DMS53 (cell line): ENCODE measurements around the gene ZNF777.
A peak's percentile ranks its signal among the peaks of the same experiment; 100 is the strongest.
"Not testable (repeated sequence)": the region's sequence is repeated elsewhere in the genome, so short reads cannot be mapped to it uniquely, and the experiment has no call there.

ENCODE experiments used
- DNase-seq: peaks from one replicate; lab custom pipeline; 2025; lab: John Stamatoyannopoulos, UW

Gene ZNF777

DNA sequence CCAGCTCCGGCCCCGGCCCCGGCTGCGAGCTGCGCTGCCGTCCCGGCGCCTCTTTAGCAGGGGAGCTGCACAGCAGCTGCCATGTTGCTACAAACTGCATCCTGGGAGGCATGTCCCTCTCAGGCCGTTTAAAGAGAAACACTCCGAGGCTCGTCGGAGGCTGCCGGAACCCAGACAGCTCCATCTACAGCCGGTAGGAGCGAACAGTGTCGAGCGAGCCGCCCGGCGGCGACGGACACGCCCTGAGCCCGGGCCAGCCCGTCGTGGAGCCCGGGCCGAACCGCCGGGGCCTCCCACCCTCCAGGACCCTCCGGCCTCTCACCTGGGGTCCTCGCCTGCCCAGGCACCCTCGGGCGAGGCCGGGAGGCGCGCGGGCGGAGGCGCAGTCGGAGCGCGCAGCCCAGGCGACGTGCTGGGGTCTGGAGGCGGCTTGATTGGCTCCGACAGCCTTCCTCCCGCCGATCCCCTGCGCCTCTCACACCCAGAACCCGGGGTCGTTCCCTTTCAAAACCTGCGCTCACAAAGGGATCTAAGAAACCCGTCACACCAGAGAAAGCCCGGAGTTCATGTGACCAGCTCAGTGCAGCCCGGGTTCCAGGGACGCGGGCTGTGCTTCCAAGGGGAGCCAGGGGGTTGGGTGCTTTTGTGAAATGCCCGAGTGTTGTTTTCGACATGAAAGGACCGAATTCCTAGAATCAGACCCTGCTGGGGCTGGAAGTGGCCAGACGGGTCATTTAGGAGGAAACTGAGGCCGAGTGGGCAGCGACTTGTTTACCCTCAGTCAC, at the start of gene ZNF777:
Gene ZNF777 (minus strand): TSS at position 570 of the 785 bp plus-strand sequence. CDS start 5,040 bp downstream, outside the sequence.
- peak; percentile 92 for DNase-seq

DNA sequence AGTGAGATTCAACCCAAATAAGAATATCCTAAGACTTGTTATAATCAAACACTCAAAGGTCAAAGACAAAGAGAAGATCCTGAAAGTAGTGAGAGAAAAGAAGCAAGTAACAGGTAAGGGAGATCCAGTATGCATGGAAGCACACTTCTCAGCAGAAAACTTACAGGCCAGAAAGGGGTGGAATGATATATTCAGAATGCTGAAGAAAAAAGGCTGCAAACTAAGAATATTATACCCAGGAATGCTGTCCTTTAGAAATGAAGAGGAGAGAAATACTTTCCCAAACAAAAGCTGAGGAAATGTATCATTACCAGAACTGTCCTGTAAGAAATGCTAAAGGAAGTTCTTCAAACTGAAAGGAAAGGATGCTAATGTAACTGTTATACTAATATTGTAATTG, 49.4 kb upstream of the ZNF777 start:
- DNase-seq, result no peak

GRCh38 chr7:149509774-149510173, 48.9 kb upstream of the ZNF777 start:
- DNase-seq, result no peak

DNA sequence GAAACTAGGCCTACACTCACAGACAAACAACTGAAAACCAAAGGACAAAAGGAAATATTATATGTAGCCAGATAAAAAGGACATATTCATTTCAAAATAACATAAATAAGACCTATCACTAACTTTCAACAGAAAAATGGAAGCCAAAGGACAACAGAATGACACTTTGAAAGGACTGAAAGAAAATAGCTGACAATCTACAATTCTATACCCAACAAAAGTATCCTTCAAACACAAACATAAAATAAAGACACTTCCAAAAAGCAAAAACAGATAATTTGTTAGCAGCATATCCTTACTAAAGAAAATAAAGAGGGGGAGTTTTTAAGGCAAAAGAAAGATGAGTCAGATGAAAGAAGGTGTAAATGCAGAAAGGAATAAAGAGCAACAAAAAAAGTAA, 44.7 kb upstream of the ZNF777 start:
- no peak for DNase-seq

DNA sequence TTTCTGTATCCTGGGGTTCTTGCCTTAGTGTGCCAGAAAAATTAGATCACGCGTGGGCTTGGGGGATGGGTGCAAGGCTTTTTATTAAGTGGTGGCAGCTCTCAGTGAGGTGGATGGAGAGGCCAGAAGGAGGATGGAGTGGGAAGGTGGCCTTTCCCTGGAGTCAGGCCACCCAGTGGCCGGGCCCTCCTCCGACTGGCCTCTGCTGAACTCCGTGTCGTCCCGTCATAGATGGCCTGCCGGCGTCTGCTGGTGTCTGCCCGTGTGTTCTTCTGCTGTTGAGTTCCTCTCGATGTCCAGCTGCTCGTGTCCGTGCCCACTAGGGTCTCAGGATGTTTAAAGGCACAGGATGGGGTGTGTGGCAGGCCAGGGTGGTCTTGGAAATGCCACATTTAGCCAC, 40.8 kb upstream of the ZNF777 start:
- no peak for DNase-seq

GRCh38 chr7:149500910-149501309, 40.0 kb upstream of the ZNF777 start:
- DNase-seq, result no peak

GRCh38 chr7:149500201-149500600, 39.3 kb upstream of the ZNF777 start:
- DNase-seq, result no peak

- no peak for DNase-seq
Measured at GRCh38 chr7:149498811-149499210, 37.9 kb upstream of the ZNF777 start.

- DNase-seq, result peak; percentile 96
Measured at GRCh38 chr7:149497467-149498261, 36.8 kb upstream of the ZNF777 start, which contains the start of gene ZNF746. TSS of gene ZNF746 (minus strand) at chr7:149497809. CDS start at chr7:149497536, 273 bp downstream.

GRCh38 chr7:149496642-149497391, 36.0 kb upstream of the ZNF777 start:
- DNase-seq, result peak; percentile 64

- peak; percentile 16 for DNase-seq
Measured at GRCh38 chr7:149495785-149496641, 35.2 kb upstream of the ZNF777 start.

DNA sequence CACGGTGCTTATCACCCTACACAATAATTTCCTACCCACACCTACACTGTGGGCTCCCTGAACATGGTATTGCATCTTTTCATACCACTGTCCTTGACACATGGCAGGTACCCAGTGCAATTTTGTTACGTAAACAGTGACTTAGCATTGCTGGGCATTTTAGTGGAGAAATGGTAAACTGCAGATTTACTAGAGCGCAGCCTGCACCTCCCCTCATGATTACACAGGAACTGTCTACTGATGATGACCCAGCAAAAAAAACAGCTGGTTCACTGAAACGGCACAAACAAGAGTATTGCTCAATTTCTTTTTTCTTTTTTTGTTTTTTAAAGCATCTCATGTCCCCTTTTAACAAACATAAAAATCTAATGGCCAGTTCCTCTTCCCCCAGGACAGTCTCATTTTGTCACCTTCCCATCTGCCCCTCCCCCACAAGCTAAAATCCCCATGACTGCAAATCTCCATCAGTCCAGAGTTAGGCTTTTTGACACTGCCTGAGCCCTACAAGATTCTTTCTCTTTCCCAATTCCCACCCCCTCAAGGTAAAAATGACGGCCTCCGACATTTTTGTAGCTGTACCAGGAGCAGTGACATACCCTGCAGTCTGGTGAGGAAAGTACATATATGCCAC, 34.0 kb upstream of the ZNF777 start:
- peak; percentile 24 for DNase-seq

GRCh38 chr7:149493975-149494374, 33.1 kb upstream of the ZNF777 start:
- DNase-seq, result not testable (repeated sequence)

GRCh38 chr7:149493366-149493765, 32.5 kb upstream of the ZNF777 start:
- no peak for DNase-seq

DNA sequence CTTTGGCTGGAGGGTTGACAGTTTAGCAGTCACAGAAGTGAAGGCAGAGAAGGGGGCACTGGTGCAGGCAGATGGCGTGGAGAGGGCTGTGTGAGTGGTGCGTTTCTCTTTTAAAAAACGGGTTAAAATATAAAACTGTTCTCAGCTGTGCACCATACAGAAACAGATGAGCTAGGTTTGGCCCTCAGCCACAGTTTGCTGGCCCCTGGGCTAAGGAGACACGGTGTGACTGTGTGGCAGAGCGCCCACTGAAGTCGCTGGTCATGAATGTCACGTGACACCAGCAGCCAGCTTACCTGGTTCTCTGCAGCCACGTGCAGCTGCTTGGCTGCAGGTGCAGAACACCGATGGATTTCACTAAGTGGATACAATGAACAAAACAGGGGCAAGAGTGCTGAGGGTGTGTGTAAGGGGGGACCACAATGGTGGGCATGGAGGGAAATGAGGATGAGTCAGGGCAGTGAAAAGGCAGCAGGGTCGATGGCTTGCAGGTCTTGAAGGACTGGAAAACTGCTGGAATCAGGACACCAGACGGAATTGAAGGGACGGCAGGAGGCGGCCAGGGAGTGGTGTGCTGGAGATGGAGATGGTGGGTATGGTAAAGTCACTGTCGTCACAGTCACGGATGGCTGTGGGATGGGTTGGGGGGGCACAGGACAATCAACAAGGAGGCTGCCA, 29.4 kb upstream of the ZNF777 start:
- DNase-seq, result no peak

DNA sequence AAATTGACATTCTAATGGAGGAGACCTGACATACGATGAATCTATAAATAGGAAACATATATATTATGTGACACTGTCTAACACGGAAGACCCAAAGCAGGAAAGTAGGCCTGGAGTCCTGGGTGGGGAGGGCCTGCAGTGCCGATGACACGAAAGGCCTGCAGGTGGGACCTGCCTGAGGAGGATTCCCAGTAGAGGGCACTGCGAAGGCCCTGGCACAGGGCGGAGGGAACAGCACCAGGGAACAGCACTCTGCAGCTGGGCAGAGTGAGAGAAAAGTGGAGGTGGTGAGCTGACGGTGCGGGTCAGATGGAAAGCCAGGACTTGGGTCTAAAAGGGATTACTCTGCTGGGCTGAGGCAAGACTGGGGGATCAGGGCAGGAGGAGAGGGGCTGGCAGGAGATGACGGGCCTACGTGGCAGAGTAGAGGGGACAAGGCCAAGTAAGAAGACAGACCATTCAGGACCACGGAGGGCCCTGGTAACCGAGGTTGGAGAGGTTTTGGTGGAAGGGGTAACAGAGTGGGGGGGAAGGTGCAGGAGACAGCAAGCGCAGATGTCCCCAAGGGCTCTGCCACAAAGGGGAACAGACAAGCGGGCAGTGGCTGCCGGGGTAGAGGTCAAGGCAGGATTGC, 28.6 kb upstream of the ZNF777 start:
- DNase-seq, result peak; percentile 28

DNA sequence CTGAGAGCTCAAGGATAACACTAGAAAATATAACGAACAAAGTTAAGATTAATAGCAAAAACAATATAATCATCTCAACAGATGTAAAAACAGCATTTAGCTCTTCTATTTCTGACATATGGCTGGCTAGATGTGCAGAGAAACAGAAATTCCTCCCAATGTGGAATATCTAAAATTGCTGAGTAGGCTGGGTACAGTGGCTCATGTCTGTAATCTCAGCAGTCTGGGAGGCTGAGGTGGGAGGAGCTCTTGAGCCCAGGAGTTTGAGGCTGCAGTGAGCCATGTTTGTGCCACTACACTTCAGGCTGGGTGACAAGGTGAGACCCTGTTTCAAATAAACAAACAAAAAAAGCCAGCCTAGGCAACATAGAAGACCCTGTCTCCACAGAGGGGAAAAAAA, 18.7 kb upstream of the ZNF777 start:
- DNase-seq, result no peak

GRCh38 chr7:149478754-149479153, 17.9 kb upstream of the ZNF777 start:
- no peak for DNase-seq

- DNase-seq, result no peak
Measured at GRCh38 chr7:149477494-149478443, 16.9 kb upstream of the ZNF777 start.
